Measurements from ENCODE around the gene PRSS50.
A peak's percentile ranks its signal among the peaks of the same experiment; 100 is the strongest.
"Not testable (repeated sequence)": the region's sequence is repeated elsewhere in the genome, so short reads cannot be mapped to it uniquely, and the experiment has no call there.

The PRSS50 gene

GRCh38 chr3:46709721-46710120 is 7.9 kb downstream of the PRSS50 start:
- DNase-seq (ENCODE audit: low read depth, low spot score) = no peak
- no peak overlapping the region for H3K27ac ChIP-seq

GRCh38 chr3:46709157-46709654 is 8.5 kb downstream of the PRSS50 start:
- DNase-seq (ENCODE audit: low read depth, low spot score) = no peak
- H3K27ac ChIP-seq = no peak overlapping the region

GRCh38 chr3:46708401-46709156 is 9.1 kb downstream of the PRSS50 start:
- no peak for DNase-seq (ENCODE audit: low read depth, low spot score)
- no peak overlapping the region for H3K27ac ChIP-seq

- no peak overlapping the region for H3K27ac ChIP-seq
- no peak for DNase-seq (ENCODE audit: low read depth, low spot score)
Measured at GRCh38 chr3:46707601-46708011, 10.1 kb downstream of the PRSS50 start.

DNA sequence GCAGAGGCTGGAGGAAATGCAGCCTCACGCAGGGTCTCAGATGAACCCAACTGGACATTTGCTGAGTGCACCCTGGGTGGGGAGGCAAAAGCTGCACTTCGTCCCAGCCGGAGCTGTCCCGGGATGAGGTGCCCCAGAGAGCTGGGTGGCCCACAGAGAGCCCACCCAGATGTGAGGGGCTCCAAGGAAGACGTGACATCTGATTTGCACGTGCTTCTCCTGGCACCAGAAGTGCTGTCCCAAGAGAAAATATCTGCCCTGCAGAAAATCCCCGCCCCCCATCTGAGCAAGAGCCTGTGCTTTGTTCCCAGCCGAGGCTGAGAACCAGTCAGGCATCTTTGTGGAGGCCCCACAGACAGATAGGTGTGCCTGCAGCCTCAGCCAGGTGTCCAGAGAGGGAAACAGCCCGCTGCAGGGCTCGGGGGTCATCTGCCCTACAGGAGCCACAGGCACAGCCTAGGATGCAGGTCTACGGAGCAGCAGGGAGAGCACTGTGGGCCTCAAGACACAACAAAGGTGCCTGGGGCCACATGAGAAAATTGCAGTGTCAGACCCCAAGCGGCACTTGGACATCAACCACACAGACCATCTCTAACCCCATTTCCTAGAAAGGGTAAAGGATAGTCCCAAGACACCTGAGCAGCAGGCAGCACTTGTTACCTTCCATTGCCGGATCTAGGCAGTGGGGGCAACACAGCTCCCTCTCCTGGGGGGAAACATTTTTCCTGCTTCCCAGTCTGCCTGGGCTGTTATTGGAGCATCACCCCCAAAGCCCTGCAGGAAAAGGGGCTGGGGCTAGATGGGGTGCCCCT is 10.7 kb downstream of the PRSS50 start:
- no peak overlapping the region for H3K27ac ChIP-seq
- no peak for DNase-seq (ENCODE audit: low read depth, low spot score)

DNA sequence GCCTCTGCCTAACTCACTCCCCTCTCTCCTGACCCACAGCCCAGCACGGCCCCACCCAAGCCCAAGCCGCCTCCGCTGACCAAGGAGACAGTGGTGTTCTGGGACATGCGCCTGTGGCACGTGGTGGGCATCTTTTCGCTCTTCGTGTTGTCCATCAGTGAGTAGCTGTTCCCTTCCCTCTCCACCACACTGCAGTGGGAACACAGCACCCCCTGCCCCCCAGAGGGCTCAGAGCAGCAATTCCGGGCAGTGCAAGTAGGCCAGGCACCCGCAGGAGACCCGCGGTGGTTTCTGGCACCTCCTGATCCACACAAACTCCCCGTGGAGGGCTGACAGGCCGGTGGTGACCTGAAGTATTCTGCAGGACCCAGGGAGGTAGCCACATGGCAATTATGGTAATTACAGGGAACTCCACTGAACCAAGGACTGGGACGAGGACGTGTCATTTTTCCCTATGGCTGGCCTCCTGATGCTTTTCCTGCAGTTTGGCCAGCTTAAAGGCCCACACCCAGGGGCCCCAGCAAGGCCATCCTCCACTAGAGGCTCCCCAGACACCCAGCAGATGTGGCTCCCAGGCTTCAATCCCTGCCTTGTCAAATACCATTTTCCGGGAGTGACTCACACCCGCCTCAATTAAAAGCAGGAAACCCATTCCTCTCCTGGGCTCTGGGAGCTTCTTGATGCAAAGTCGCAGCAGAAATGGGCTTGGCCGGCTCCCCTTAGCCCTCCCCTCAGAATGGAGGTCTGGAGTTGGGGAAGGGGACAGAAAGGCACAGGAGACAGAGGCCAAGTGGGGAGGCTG is 11.7 kb downstream of the PRSS50 start:
- no peak for DNase-seq (ENCODE audit: low read depth, low spot score)
- H3K27ac ChIP-seq = no peak overlapping the region

DNA sequence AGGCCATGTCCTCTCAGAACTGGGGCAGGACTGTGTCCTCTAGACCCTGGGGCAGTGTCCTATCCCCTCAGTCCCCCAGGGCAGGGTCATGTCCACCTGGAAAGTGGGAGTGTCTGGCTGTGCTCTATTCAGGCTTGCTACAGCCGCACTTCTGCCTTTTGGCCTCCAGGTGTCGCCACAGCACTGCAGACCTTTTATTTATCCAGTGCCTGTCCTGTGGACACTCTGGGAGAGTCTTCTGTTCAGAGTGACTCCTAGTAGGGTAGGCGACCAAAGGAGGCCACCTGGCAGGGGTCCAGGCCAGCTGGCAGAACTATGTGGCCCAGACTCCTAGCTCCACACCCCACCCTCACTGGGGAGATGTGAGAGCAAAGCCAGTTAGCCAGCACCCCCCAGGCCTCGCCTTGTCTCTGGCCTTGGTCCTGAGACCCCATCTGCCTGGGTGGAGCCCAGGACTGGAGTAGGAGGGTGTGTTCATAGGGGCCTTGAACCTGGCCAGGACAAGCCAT is 12.6 kb downstream of the PRSS50 start:
- no peak for DNase-seq (ENCODE audit: low read depth, low spot score)
- no peak overlapping the region for H3K27ac ChIP-seq

DNA sequence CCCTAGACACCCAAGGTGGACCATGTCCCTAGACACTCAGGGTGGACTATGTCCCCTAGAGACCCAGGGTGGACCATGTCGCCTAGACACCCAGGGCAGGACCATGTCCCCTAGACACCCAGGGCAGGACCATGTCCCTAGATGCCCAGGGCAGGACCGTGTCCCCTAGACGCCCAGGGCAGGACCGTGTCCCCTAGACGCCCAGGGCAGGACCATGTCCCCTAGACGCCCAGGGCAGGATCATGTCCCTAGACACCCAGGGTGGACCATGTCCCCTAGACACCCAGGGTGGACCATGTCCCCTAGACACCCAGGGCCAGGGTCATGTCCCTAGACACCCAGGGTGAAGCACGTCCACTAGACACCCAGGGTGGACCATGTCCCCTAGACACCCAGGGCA is 13.3 kb downstream of the PRSS50 start:
- not testable (repeated sequence) for DNase-seq (ENCODE audit: low read depth, low spot score); H3K27ac ChIP-seq

DNA sequence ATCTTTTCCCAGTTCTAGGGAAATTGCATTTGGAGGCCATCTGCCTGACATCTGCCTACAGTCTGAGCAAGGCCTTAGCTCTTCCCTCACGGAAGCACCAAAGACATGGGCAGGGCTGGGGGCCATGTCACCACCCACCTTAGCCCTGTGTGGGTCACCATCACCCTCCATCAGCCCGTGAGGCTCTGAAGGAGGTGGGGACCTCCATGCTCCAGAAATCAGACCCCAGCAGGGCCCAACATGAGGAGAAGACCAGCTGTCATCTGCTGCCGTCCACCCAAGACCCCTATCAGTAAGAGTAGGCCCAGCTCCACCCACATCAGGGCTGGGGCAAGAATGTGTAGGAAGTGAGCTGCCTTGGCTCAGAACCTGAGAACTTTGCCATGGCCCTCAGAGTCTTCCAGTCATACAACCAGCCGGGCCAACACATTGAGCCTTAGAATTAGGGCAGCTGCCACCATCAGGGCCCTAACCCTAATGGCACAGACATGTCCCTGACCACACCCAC is 14.6 kb downstream of the PRSS50 start:
- no peak for DNase-seq (ENCODE audit: low read depth, low spot score)

GRCh38 chr3:46702246-46703012 is 15.2 kb downstream of the PRSS50 start:
- DNase-seq (ENCODE audit: low read depth, low spot score) = no peak
- no peak overlapping the region for H3K27ac ChIP-seq

More for the DNA sequence above, 14.6 kb downstream of the PRSS50 start:
- H3K27ac ChIP-seq = no peak overlapping the region

GRCh38 chr3:46701181-46701939 is 16.3 kb downstream of the PRSS50 start, which contains the start of gene TMIE:
TMIE (plus strand) TSS chr3:46701392; CDS start chr3:46701488, 96 bp downstream.
- no peak within 1 kb of the TSS for H3K27ac ChIP-seq
- no peak for DNase-seq (ENCODE audit: low read depth, low spot score)

- no peak overlapping the region for H3K27ac ChIP-seq
- no peak for DNase-seq (ENCODE audit: low read depth, low spot score)
Measured at GRCh38 chr3:46700772-46701171, 16.9 kb downstream of the PRSS50 start.

- DNase-seq (ENCODE audit: low read depth, low spot score) = no peak
- no peak overlapping the region for H3K27ac ChIP-seq
Measured at GRCh38 chr3:46699676-46700523, 17.8 kb downstream of the PRSS50 start.

GRCh38 chr3:46695962-46696894 is 21.4 kb downstream of the PRSS50 start:
- H3K27ac ChIP-seq = peak overlapping the region; percentile 100
- no peak for DNase-seq (ENCODE audit: low read depth, low spot score)

DNA sequence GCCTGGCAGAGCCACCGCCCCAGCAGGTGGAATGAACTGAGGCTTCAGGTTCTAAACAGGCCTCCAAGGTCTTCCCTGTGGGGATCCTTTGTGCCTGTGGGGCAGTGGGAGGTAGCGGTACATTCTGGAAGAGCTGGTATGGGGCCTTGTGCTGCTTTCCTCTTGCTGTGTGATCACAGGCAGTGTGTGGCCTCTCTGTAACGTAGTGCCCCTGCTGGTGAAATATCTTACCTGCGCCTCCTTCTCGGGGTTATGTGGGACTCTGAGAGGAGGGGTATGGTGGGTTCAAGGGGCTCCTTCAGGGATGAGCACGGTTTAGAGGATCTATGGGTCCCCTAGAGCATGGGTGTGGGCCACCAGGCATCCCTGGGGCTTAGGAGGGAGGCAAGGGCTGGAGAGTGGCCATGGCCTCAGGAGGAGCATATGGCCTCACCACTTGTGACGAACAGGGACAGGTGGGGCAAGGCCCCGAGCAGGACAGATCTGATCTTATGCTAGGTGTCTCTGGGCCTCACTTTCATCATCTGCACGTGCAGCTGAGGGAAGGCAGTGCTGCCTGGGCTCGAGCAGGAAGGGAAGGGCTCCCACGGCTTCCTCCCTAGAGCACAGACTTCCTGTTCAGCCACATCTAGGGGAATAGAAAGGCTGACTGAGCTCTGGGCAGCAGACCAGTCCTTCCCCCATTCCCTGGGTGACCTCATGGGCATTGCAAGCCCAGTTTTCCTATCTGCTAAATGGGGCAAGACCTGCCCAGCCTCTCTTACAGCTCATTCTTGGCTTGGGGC is 22.3 kb downstream of the PRSS50 start:
- no peak for DNase-seq (ENCODE audit: low read depth, low spot score)
- H3K27ac ChIP-seq = peak overlapping the region; percentile 100

DNA sequence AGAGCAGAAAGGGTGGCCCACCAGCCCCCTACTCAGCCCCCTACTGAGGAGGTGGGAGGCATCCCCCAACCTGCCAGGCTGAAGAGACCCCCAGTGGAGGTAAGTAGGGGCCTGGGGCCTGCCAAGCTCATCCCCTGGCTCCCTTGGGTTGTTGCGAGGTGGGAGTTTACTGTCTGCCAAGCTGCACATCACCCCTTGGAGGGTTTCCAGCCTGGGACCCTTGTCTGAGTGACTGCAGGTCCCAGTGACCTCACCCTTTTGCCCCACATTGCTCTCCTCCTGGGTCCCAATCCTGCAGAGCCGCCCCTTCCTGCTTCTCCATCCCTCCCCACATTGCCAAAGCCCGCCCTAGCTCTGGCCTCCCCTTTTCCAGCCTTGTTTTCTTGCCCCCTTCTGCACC is 23.1 kb downstream of the PRSS50 start:
- no peak for DNase-seq (ENCODE audit: low read depth, low spot score)
- H3K27ac ChIP-seq = peak overlapping the region; percentile 100
